GM19099 (cell line): ENCODE results near the gene SPDYA.

ENCODE experiments used
- POLR2A ChIP-seq: IDR thresholded peaks from 3 replicates; pipeline ENCODE4 v1.6.1; 2011; ENCODE audit warnings: low read depth; ENCODE audit not compliant: insufficient read length; ENCODE audit errors: extremely low read depth

The SPDYA gene

DNA sequence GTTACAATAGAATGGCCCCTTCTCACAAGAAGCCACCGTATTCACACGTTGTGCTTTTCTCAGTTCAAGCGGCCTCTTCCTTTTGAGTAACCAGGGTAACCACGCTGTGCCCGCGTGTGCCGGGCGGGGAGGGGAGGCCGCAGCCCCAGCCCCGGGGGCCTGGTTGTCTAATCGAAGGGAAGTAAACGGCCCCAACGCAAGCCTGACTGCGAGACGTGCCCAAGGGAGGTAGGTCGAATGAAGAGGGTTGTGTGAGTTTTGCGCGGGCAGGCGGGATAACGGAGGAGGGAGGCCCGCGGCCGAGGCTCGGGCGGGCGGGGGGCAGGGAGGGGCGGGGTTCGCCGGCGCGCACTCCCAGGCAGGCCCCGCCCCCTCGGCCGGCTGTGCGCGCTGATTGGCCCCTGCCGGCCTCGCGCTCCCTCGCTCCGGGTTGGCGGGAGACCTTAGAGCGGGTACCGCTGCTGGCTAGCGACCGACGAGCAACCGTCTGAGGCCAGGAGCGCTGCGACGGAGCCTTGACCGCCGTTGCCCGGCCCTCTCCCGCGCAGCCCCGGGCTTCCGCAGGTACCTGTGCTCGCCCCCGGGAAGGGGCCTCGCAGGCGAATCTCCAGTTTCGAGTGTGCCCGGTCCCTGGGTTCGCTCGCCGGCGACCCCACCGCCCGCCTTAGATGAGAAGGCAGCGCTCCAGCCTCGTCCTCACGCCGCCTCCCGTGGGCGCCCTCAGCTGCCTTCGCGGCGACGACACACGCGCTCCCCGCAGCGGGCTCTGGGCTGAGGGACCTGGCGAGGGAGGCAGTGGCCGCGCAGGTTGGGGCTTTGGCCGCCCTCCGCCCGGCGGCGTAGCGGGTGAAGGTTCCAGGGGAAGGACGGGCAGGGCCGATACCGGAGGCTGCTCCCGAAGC is at the start of gene SPDYA:
SPDYA (plus strand) TSS at position 451 of the 902 bp plus-strand sequence. CDS start 5,181 bp downstream, outside the sequence.
- TF ChIP-seq POLR2A = peak; percentile 20

DNA sequence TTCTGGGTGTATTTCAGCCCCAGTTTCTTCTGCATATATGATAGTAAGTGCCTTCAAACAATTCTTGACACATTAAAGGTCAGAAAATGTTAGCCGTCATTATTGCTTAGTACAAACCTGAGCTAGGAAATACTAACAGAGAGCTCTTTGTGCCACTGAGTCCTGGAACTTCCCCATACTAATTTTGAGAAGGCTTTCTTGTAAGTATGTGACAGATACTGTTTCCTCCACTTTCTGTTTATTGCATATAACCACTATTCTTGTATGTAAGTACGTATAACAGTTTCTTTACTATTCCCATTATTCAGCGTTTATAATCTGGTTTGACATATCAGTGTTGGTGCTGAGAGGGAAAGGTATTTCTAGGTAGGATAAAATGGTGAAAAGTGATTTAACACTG is 49.2 kb upstream of the SPDYA start:
- TF ChIP-seq POLR2A = no peak

DNA sequence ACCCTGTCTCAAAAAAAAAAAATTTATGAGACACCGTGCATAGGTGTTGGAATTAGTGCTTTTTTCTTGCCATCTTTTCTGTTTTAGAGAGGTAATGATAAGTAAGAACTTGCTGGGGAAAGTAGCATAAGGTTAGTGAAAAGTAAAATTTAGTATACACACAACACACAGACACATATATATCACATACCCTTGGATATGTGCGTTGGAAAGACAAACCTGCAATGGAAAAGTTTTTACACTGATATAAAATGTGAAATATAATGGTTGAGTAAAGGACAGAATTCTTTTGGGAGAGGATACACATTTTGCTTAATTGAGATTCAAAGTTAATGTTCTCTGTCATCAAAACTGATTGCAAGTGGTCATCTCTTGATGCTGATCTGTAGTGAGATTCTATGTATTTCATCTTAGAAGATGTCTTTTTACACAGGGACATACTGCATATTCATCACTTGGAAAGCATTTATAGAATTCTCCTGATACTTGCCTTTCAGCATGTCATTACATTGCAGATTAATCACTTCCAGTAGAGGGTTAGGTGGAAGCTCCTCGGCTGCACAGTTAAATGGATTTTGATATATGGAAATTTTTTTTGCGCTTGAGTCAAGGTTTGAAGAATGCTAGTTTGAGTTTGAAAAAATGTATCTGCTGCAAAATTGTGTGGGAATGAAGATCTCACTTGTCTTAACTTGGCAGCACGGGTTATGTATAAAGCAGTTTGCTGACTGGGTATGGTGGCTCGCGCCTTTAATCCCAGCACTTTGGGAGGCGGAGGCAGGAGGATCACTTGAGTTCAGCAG is 45.5 kb upstream of the SPDYA start:
- no peak for TF ChIP-seq POLR2A

DNA sequence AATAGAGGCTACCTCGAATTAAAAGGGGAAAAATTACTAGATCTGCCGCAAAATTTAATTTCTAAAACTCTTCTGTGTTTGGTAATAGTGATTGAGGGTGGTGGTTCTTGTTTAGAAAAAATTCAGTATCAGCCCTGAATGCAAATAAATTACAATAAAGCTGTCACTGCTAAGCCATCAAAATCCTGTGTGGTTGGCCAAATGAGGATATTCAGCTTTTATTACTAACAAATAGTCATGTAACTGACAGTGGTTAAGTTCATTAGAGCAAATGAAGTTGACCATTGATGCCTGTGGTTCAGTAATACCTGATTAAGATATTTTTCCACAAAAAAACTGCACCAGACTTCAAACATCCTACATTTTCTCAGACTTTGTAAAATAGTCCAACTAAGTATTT is 44.6 kb upstream of the SPDYA start:
- no peak for TF ChIP-seq POLR2A

DNA sequence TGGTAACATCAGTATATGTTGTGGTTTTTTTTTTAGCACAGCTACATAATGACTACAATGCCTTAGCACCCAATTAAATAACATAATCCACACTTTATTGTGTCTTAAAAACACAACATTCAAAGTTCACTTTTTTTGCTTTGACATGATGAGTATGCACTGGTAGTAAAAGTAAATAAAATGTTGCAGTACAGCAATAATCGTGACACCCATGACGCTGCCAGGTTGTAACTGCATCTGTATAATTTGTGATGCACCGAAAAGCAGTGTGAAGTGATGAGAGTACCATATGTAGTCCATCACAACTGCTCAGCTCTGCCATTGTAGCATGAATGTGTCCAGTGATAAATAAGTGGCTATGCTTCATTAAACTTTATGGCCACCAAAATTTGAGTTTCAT is 43.3 kb upstream of the SPDYA start:
- TF ChIP-seq POLR2A = no peak

DNA sequence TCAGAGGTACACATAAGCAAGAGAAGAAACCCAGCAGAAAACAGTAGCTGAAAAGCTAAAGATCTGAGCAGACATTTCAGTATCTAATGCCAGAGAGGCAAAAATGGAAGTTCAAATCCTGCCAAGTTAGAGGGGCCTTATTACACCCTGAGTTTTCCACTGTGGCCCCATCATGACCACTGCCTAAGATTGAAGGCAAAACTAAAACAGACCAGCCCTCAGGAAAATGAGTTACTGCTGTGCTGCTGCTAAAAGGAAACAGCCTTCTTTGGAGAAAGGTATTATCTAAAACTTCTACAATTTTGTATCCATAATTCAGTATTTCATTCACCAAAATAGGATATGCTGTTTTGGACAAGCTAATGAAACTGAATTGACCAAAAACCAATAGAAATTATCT is 42.2 kb upstream of the SPDYA start:
- no peak for TF ChIP-seq POLR2A

DNA sequence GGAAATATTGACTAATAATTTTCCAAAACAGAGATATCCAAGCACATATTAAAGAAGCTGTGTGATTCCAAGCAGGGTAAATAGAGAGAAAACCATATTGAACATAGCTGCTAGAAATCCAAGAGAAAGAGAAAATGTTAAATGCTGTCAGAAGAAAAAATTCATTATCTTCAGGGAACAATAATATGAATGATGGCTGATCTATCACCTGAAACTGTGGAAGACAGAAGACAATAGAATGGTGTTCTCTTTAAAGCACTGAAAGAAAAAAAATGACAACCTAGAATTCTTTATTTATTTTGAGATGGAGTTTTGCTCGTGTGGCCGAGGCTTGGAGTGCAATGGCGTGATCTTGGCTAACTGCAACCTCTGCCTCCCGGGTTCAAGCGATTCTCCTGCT is 41.7 kb upstream of the SPDYA start:
- TF ChIP-seq POLR2A = no peak

DNA sequence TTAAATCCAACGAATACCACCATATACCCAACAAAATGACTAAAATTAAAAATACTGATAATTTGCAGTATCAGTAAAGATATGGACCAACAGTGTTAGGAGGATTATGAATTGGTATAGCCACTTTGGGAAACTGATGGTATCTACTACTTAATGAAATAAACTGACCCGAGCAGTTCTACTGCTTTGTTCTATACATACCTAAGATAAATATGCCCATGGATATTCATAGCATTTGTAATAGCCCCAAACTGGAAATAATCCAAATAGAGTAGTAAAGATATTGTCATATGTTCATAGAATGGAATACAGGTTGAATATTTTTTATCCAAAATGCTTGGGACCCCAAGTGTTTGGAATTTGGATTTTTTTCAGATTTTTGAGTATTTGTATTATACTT is 38.3 kb upstream of the SPDYA start:
- TF ChIP-seq POLR2A = no peak

DNA sequence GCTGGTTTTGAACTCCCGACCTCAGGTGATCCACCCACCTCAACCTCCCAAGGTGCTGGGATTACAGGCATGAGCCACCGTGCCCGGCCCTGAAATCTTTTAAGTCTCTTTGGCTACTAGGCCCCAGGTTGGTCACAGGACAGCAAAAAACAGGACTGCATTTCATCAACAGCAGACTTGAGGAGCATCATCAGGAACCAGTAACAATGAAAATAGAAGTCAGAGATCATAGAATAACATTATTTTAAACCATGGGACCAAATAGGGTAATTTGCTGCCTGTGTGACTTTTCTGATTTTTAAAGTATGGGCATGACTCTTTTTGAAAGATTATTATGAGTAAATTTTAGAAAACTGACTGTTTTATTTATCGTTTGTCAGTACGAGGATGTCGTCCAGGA is 34.2 kb upstream of the SPDYA start:
- no peak for TF ChIP-seq POLR2A

DNA sequence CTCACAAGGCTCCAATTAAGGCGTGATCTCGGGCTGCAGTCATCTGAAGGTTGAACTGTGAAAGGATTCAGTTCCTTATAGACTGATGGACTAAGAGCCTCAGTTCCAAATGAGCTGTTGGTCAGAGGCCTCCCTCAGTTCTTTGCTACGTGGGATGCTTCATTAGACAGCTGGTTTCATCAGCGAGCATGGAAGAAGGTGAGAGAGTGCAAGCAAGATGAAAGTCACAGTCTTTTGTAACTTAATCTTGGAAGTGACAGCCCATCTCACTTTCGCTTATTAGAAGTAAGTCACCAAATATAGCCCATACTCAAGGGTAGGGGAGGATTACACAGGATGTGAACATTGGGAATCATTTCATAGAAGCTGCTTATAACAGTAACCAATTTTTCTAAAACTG is 32.2 kb upstream of the SPDYA start:
- TF ChIP-seq POLR2A = no peak

DNA sequence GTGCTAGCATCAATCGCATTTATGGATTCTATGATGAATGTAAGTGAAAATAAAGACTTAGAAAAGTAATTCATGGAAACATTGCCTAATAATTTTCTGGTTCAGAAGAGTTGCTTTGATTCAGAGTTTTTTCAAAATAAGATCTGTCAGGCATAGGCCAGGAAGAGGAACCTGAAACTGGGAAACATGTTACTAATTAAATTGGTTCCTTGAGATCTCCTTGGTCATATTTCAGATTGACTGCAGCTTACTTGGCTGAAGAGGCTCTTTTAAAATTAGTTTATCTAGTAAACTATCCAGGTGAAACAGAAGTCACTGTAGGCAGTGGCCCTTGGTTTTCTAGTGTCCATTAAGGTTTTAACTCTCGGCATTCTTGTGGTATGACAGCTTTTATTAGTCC is 31.6 kb upstream of the SPDYA start:
- no peak for TF ChIP-seq POLR2A

DNA sequence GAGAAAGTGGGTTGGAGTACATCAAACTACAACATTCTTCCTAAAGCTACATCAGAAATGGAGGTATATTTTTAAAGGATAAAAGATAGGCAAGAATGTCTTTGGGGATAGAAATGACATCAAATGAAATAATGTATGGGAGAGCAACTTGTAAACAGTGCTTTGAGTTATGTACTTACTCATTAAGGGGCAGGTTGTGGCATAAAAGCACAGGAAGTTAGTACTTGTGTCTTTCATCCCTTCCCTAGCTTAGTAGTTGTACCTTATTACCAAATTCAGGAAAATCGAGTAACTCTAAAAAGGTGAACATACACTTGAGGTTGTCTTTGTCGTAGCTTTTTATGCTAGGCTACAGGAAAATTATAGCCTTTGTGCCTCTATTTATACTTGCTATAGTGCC is 30.1 kb upstream of the SPDYA start:
- no peak for TF ChIP-seq POLR2A

DNA sequence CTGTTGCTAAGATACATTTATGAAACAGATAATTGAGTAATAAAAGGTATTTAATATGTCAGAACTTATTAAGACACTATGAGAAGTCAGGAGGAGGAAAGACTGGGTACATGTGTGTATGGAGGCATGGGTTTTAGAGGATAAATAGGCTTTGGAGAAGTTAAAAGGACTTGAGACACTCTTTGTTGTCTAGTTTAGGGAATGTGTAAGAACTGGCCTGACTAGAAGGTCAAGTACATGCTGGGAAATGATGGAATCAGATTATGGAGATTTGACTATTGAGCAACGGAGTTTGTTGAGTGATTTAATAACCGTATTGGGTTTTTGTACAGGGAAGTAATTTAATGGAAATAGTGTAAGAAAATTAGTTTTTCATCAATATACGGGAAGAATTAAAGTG is 28.2 kb upstream of the SPDYA start:
- no peak for TF ChIP-seq POLR2A

DNA sequence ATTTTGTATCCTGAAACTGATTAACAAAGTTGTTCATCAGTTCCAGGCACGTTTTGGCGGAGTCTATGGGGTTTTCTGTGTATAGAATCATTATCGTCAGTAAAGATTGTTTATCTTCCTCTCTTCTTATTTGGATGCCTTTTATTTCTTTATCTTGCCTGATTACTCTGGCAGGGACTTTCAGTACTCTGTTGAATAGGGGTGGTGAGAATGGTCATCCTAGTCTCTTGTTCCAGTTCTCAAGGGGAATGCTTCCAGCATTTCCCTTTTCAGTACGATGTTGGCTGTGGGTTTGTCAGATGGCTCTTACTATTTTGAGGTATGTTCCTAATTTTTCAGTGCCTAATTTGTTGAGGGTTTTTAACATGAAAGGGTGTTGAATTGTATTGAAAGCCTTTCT is 14.0 kb upstream of the SPDYA start:
- TF ChIP-seq POLR2A = no peak

DNA sequence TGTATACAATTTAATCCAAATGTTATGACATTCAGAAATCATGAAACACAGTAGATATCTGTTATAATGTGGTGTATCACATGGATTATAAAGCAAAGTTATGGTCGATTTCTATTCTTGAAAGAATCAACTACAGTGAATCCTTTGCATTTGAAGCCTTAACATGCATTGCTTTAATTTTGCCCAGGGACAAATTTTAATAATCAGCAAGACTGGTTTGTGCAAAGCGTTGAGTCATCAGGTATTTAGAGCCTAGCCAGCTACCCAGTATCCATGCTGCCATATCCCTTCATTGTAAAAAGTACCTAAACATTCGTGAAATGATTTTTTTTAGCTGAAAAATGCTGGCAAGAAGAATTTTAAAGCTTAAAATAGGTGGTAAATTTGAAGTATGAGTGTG is 8.9 kb upstream of the SPDYA start:
- no peak for TF ChIP-seq POLR2A

DNA sequence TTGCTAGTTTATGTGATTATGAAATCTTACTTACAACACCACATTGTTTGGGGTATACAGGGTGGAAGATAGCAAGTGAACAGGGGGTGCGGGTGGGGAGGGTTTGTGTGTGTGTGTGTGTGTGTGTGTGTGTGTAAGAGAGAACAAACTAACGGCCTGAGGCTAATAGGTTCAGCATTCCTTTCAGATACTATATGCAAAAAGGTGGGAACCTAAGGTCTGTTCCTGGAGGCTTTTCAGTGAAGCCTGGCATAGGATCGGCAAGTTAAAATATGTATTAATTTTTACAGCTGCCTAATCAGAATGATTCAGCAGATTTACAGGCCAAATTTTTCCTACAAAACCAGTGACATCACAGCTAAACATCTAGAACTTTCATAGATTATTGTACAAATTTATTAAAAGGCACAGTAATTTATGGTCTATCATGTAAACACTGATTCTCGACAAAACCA is 7.6 kb upstream of the SPDYA start:
- TF ChIP-seq POLR2A = no peak
